A549 (cell line): ENCODE measurements around the gene NTN1. TPM values are rescaled to one million over a fixed set of nuclear protein-coding genes. Genes with fewer than 3 reads are reported as not detected.

Experiments
- ATAC-seq, 2 experiments: fragments of 200-7000 bp in 1 of 2; fragments of >200 bp in 1 of 2; cut with Nextera tagmentation in 1 of 2; cut with Tn5 transposase in 1 of 2; 3 replicates each; pipeline versions ENCODE4 v1.8.0 to v1.9.1; 2018 to 2020; ENCODE audit warnings: mild to moderate bottlenecking in 1 of 2, moderate library complexity in 1 of 2
- CTCF ChIA-PET: fragments of 300-600 bp; sonication (Branson Sonifier 250); formaldehyde crosslinking; extraction: SDS; loops from one replicate; lab custom pipeline; 2021; ENCODE audit warnings: antibody characterized with exemption, inconsistent platforms; lab: Yijun Ruan, JAX
- POLR2A ChIA-PET: fragments of 350-600 bp; formaldehyde crosslinking; extraction: SDS; loops from one replicate; lab custom pipeline; 2021; ENCODE audit warnings: antibody characterized with exemption, inconsistent platforms; lab: Yijun Ruan, JAX
- DNase-seq, 2 experiments: peaks; one replicate each; pipeline versions ENCODE4 v3.0.0 to v3.0.0-alpha.2; 2011 to 2016; ENCODE audit warnings: low read depth in 1 of 2, low spot score in 1 of 2
- FAIRE-seq: peaks from 2 replicates; lab custom pipeline; 2011; peaks lifted over from hg19 to GRCh38; lab: Jason Lieb, UNC
- H3K27ac ChIP-seq, 2 experiments: fragments of >200 bp; sonication (Bioruptor Twin); formaldehyde crosslinking; 3 replicates each; pipeline ENCODE4 v1.5.1; 2016 to 2017
- H3K4me1 ChIP-seq: fragments of >200 bp; sonication (Bioruptor Twin); formaldehyde crosslinking; 3 replicates; pipeline ENCODE4 v1.6.1; 2016
- H3K4me2 ChIP-seq: fragments of >200 bp; sonication (Bioruptor Twin); formaldehyde crosslinking; 3 replicates; pipeline ENCODE4 v1.6.1; 2016
- H3K4me3 ChIP-seq: fragments of >200 bp; sonication (Bioruptor Twin); formaldehyde crosslinking; 3 replicates; pipeline ENCODE4 v1.5.1; 2016
- H3K9me3 ChIP-seq: fragments of >200 bp; sonication (Bioruptor Twin); formaldehyde crosslinking; 3 replicates; pipeline ENCODE4 v1.6.1; 2016
- CBX8 ChIP-seq: fragments of 200-600 bp; sonication (generic); IDR thresholded peaks from 2 replicates; pipeline ENCODE4 v1.6.1; 2016
- CEBPB ChIP-seq, 2 experiments: fragments of >200 bp in 1 of 2; sonication (Bioruptor Twin) in 1 of 2; formaldehyde crosslinking in 1 of 2; IDR thresholded peaks; 2 replicates each; pipeline ENCODE4 v1.6.1; 2012 to 2016
- CHD2 ChIP-seq: fragments of 150-350 bp; IDR thresholded peaks from 2 replicates; pipeline ENCODE4 v1.6.1; 2014; ENCODE audit warnings: low read length; ENCODE audit not compliant: partially characterized antibody
- CHD4 ChIP-seq: fragments of 200-600 bp; sonication (generic); IDR thresholded peaks from 2 replicates; pipeline ENCODE4 v1.6.1; 2016; ENCODE audit warnings: antibody characterized with exemption, mild to moderate bottlenecking, borderline replicate concordance
- EHF ChIP-seq: fragments of 250-450 bp; sonication (Bioruptor Pico); IDR thresholded peaks from 2 replicates; pipeline ENCODE4 v1.5.0; 2020; ENCODE audit warnings: mild to moderate bottlenecking
- EP300 ChIP-seq, 2 experiments: fragments of >200 bp; sonication (Bioruptor Twin); formaldehyde crosslinking; IDR thresholded peaks; 2 replicates in 1 of 2; 3 replicates in 1 of 2; pipeline ENCODE4 v1.6.1; 2016 to 2017
- FOSL2 ChIP-seq, 2 experiments: fragments of 450-650 bp in 1 of 2; fragments of >200 bp in 1 of 2; sonication (Bioruptor Twin) in 1 of 2; formaldehyde crosslinking; IDR thresholded peaks; 2 replicates each; pipeline versions ENCODE4 v1.5.0 to v1.6.1; 2016 to 2020; ENCODE audit warnings: mild to moderate bottlenecking in 1 of 2, moderate library complexity in 1 of 2
- HEYL ChIP-seq: fragments of 250-450 bp; sonication (Bioruptor Pico); IDR thresholded peaks from 2 replicates; pipeline ENCODE4 v1.8.0; 2021; ENCODE audit warnings: mild to moderate bottlenecking, moderate library complexity
- JUN ChIP-seq, 2 experiments: fragments of >200 bp; sonication (Bioruptor Twin); formaldehyde crosslinking; IDR thresholded peaks; 2 replicates in 1 of 2; 3 replicates in 1 of 2; pipeline ENCODE4 v1.6.1; 2016 to 2017
- JUNB ChIP-seq: fragments of >200 bp; sonication (Bioruptor Twin); formaldehyde crosslinking; IDR thresholded peaks from 2 replicates; pipeline ENCODE4 v1.6.1; 2016
- KDM5A ChIP-seq: fragments of 200-600 bp; sonication (generic); IDR thresholded peaks from 2 replicates; pipeline ENCODE4 v1.6.1; 2016; ENCODE audit warnings: antibody characterized with exemption, mild to moderate bottlenecking
- MAFK ChIP-seq: fragments of 450-650 bp; IDR thresholded peaks from 2 replicates; pipeline ENCODE4 v1.6.1; 2014; ENCODE audit not compliant: partially characterized antibody
- MYC ChIP-seq: IDR thresholded peaks from 2 replicates; pipeline ENCODE4 v1.6.1; 2012; ENCODE audit warnings: mild to moderate bottlenecking, inconsistent platforms, low read length, improper control_type of control experiment, borderline replicate concordance
- NPAS2 ChIP-seq: fragments of 250-450 bp; sonication (Bioruptor Pico); IDR thresholded peaks from 2 replicates; pipeline ENCODE4 v1.8.0; 2022; ENCODE audit warnings: mild to moderate bottlenecking, moderate library complexity, borderline replicate concordance
- NR3C1 ChIP-seq: fragments of >200 bp; sonication (Bioruptor Twin); formaldehyde crosslinking; IDR thresholded peaks from 3 replicates; pipeline ENCODE4 v1.6.1; 2017
- POLR2AphosphoS2 ChIP-seq: conservative IDR thresholded peaks from 2 replicates; pipeline ENCODE4 v1.6.1; 2012; ENCODE audit warnings: low read length, improper control_type of control experiment, inconsistent platforms
- RCOR1 ChIP-seq: fragments of 150-350 bp; IDR thresholded peaks from 2 replicates; pipeline ENCODE4 v1.6.1; 2014; ENCODE audit warnings: antibody characterized with exemption, low read length, low read depth
- RFX5 ChIP-seq: fragments of 450-650 bp; IDR thresholded peaks from 2 replicates; pipeline ENCODE4 v1.7.1; 2014; ENCODE audit warnings: antibody characterized with exemption, mild to moderate bottlenecking, moderate library complexity
- TFCP2L1 ChIP-seq: fragments of 250-450 bp; sonication (Bioruptor Pico); IDR thresholded peaks from 2 replicates; pipeline ENCODE4 v1.5.0; 2021; ENCODE audit warnings: mild to moderate bottlenecking
- TP53 ChIP-seq: fragments of 250-450 bp; sonication (Bioruptor Pico); IDR thresholded peaks from 2 replicates; pipeline ENCODE4 v1.5.0; 2021; ENCODE audit warnings: mild to moderate bottlenecking, moderate library complexity
- ZC3H11A ChIP-seq: fragments of 450-650 bp; IDR thresholded peaks from 2 replicates; pipeline ENCODE4 v1.6.1; 2014; ENCODE audit warnings: antibody characterized with exemption, mild to moderate bottlenecking
- ZFP36 ChIP-seq: fragments of 450-650 bp; IDR thresholded peaks from 2 replicates; pipeline ENCODE4 v1.6.1; 2014; ENCODE audit warnings: borderline replicate concordance; ENCODE audit not compliant: partially characterized antibody
- ZSCAN20 ChIP-seq: fragments of 250-450 bp; sonication (Bioruptor Pico); IDR thresholded peaks from 2 replicates; pipeline ENCODE4 v1.8.0; 2022; ENCODE audit warnings: mild to moderate bottlenecking, moderate library complexity
- WGBS: methylation state at CpG from one replicate; pipeline ENCODE4 v1.1.6; 2017; ENCODE audit errors: missing lambda C conversion rate; 5-methylcytosine and 5-hydroxymethylcytosine counted together
- polyA plus RNA-seq, 4 experiments: library from polyadenylated mRNA; depleted of rRNA in 3 of 4; stranded (reverse); fragments of >200 nt; fragmentation: RNase III in 1 of 4; extraction: RNeasy Plus Mini Kit Qiagen cat#74134 plus additional on column Dnase treatment in 1 of 4; gene quantifications; 2 replicates in 3 of 4; 3 replicates in 1 of 4; pipeline ENCODE4 v1.2.3, GENCODE V29; 2011 to 2017
- TF ChIP-seq, protein P1 (sequence below): fragments of 200-600 bp; sonication (generic); IDR thresholded peaks from 2 replicates; pipeline ENCODE4 v1.6.1; 2016; ENCODE audit warnings: antibody characterized with exemption, mild to moderate bottlenecking, moderate library complexity
- TF ChIP-seq, protein P2 (sequence below): IDR thresholded peaks from 2 replicates; pipeline ENCODE4 v1.6.1; 2012
- TF ChIP-seq, protein P3 (sequence below): fragments of >200 bp; sonication (Bioruptor Twin); formaldehyde crosslinking; IDR thresholded peaks from 3 replicates; pipeline ENCODE4 v1.6.1; 2016
- TF ChIP-seq, protein P4 (sequence below): fragments of 250-450 bp; sonication (Bioruptor Pico); IDR thresholded peaks from 2 replicates; pipeline ENCODE4 v1.5.0; 2020; ENCODE audit warnings: low read depth, mild to moderate bottlenecking, moderate library complexity
- TF ChIP-seq, protein P5 (sequence below): fragments of >200 bp; sonication (Bioruptor Twin); formaldehyde crosslinking; IDR thresholded peaks from 3 replicates; pipeline ENCODE4 v1.5.1; 2016

Gene NTN1
- polyA plus RNA-seq, 2 of the 4 experiments (the other 2 are of a cell fraction), result 0.12 to 0.13 TPM

DNA sequence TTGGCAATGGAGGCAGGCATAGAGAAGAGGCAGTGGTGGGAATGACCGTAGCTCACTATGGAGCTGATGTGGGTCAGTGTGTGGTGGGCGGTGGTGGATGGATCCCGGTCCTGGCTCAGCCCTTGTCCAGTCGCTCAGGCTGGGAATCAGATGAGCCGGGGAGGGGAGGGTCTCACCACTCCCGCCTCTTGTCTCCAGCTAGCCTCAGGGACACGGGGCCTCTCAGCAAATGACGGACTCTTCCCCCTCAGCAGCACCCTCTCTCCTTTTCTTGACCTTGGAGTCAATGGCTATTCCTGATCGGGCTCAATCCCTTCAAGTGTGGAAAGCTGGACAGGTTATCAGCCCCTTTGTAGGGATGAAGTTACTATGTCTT lies 208.5 kb downstream of the NTN1 start:
- CTCF ChIA-PET, result interaction anchor here (1.4 kb wide), 1 partner anchor 341 kb away, joined by 5 read pairs; no protein-coding TSS in a partner anchor
- 55% methylated on average over 9 of the region's 9 CpGs for WGBS
- no peak for FAIRE-seq

DNA sequence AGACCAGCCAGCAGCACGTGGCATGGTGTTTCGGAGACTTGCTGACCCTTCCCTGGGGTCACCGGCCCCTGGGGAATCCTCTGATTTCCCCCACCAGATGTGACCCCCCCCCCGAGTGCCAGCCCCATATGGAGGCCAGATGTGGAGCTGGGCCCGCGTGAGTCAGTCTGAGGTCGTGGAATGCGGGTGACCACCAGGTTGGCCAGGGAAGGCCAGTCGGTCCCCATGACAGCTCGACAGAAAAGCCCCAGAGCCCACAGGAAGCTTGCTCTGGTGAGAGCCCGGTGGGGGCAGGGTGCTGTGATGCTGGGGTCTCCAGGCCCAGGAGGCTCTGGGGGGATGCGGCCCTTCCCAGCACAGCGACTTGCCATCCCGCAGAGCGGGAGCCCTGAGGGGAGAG lies 209.0 kb downstream of the NTN1 start:
- no peaks in the 10 kb centered on the region for H3K9me3 ChIP-seq
- no peak overlapping the region for H3K27ac ChIP-seq
- ChIA-PET POLR2A (no interaction called here), CTCF (interaction anchor here (1.4 kb wide), 2 partner anchors 12 to 341 kb away, joined by 4 to 5 read pairs; no protein-coding TSS in a partner anchor)
- WGBS, result 88% methylated on average over 5 of the region's 15 CpGs
- H3K4me3 ChIP-seq, result no peak overlapping the region
- ATAC-seq (no peak), DNase-seq (no peak), FAIRE-seq (no peak)
- TF ChIP-seq, protein P1, sequence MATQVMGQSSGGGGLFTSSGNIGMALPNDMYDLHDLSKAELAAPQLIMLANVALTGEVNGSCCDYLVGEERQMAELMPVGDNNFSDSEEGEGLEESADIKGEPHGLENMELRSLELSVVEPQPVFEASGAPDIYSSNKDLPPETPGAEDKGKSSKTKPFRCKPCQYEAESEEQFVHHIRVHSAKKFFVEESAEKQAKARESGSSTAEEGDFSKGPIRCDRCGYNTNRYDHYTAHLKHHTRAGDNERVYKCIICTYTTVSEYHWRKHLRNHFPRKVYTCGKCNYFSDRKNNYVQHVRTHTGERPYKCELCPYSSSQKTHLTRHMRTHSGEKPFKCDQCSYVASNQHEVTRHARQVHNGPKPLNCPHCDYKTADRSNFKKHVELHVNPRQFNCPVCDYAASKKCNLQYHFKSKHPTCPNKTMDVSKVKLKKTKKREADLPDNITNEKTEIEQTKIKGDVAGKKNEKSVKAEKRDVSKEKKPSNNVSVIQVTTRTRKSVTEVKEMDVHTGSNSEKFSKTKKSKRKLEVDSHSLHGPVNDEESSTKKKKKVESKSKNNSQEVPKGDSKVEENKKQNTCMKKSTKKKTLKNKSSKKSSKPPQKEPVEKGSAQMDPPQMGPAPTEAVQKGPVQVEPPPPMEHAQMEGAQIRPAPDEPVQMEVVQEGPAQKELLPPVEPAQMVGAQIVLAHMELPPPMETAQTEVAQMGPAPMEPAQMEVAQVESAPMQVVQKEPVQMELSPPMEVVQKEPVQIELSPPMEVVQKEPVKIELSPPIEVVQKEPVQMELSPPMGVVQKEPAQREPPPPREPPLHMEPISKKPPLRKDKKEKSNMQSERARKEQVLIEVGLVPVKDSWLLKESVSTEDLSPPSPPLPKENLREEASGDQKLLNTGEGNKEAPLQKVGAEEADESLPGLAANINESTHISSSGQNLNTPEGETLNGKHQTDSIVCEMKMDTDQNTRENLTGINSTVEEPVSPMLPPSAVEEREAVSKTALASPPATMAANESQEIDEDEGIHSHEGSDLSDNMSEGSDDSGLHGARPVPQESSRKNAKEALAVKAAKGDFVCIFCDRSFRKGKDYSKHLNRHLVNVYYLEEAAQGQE, result no peak
- TF ChIP-seq NR3C1 (no peak), EP300 (IDR thresholded peaks at IDR 0.05) (no peak), MYC (no peak), CBX8 (no peak), MAFK (no peak), JUN (IDR thresholded peaks at IDR 0.05) (no peak), JUNB (no peak)
- TF ChIP-seq, protein P2, sequence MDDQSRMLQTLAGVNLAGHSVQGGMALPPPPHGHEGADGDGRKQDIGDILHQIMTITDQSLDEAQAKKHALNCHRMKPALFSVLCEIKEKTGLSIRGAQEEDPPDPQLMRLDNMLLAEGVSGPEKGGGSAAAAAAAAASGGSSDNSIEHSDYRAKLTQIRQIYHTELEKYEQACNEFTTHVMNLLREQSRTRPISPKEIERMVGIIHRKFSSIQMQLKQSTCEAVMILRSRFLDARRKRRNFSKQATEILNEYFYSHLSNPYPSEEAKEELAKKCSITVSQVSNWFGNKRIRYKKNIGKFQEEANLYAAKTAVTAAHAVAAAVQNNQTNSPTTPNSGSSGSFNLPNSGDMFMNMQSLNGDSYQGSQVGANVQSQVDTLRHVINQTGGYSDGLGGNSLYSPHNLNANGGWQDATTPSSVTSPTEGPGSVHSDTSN, result no peak
- H3K4me1 ChIP-seq, result no peaks in the 10 kb centered on the region
- no peak overlapping the region for H3K4me2 ChIP-seq

More for the DNA sequence above, 208.5 kb downstream of the NTN1 start:
- POLR2A ChIA-PET, result no interaction called here
- no peak overlapping the region for H3K4me2 ChIP-seq
- no peaks in the 10 kb centered on the region for H3K9me3 ChIP-seq
- ATAC-seq, result no peak
- no peak for DNase-seq
- no peak overlapping the region for H3K27ac ChIP-seq
- H3K4me1 ChIP-seq, result no peaks in the 10 kb centered on the region
- no peak for TF ChIP-seq ZSCAN20 (CRISPR knock-in tag)
- no peak for TF ChIP-seq ZC3H11A
- TF ChIP-seq CHD2, result no peak
- no peak for TF ChIP-seq CEBPB (IDR thresholded peaks at IDR 0.05)
- TF ChIP-seq EHF (CRISPR knock-in tag), result no peak
- no peak for TF ChIP-seq ZFP36
- TF ChIP-seq, protein P3, sequence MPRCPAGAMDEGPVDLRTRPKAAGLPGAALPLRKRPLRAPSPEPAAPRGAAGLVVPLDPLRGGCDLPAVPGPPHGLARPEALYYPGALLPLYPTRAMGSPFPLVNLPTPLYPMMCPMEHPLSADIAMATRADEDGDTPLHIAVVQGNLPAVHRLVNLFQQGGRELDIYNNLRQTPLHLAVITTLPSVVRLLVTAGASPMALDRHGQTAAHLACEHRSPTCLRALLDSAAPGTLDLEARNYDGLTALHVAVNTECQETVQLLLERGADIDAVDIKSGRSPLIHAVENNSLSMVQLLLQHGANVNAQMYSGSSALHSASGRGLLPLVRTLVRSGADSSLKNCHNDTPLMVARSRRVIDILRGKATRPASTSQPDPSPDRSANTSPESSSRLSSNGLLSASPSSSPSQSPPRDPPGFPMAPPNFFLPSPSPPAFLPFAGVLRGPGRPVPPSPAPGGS, result no peak
- TF ChIP-seq TP53 (CRISPR knock-in tag), result no peak
- TF ChIP-seq KDM5A, result no peak
- no peak for TF ChIP-seq HEYL (CRISPR knock-in tag)
- TF ChIP-seq, protein P4, sequence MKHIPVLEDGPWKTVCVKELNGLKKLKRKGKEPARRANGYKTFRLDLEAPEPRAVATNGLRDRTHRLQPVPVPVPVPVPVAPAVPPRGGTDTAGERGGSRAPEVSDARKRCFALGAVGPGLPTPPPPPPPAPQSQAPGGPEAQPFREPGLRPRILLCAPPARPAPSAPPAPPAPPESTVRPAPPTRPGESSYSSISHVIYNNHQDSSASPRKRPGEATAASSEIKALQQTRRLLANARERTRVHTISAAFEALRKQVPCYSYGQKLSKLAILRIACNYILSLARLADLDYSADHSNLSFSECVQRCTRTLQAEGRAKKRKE (CRISPR knock-in tag), result no peak
- TF ChIP-seq, protein P5, sequence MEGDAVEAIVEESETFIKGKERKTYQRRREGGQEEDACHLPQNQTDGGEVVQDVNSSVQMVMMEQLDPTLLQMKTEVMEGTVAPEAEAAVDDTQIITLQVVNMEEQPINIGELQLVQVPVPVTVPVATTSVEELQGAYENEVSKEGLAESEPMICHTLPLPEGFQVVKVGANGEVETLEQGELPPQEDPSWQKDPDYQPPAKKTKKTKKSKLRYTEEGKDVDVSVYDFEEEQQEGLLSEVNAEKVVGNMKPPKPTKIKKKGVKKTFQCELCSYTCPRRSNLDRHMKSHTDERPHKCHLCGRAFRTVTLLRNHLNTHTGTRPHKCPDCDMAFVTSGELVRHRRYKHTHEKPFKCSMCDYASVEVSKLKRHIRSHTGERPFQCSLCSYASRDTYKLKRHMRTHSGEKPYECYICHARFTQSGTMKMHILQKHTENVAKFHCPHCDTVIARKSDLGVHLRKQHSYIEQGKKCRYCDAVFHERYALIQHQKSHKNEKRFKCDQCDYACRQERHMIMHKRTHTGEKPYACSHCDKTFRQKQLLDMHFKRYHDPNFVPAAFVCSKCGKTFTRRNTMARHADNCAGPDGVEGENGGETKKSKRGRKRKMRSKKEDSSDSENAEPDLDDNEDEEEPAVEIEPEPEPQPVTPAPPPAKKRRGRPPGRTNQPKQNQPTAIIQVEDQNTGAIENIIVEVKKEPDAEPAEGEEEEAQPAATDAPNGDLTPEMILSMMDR, result no peak
- TF ChIP-seq NPAS2 (CRISPR knock-in tag), result no peak
- TF ChIP-seq POLR2AphosphoS2, result no peak
- no peak for TF ChIP-seq RCOR1
- TF ChIP-seq MAFK, result no peak
- no peak for TF ChIP-seq FOSL2 (IDR thresholded peaks at IDR 0.05)
- no peak for TF ChIP-seq FOSL2 (CRISPR knock-in tag; IDR thresholded peaks at IDR 0.05)
- no peak for TF ChIP-seq CHD4
- no peak for TF ChIP-seq TFCP2L1 (CRISPR knock-in tag)
- TF ChIP-seq RFX5, result no peak
- TF ChIP-seq, all 56 proteins: peak for 0
- H3K4me3 ChIP-seq, result no peak overlapping the region
